GM18505 (cell line): ENCODE measurements around the gene CRYGB.

Experiments used
- ATAC-seq: cut with Tn5 transposase; IDR thresholded peaks from one replicate; pipeline ENCODE4 v1.9.1; 2021; ENCODE audit not compliant: unreplicated experiment
- POLR2A ChIP-seq: IDR thresholded peaks from 4 replicates; pipeline ENCODE4 v1.6.1; 2011; ENCODE audit warnings: borderline replicate concordance; ENCODE audit not compliant: insufficient read depth, insufficient read length; ENCODE audit errors: extremely low read depth

The CRYGB gene

GRCh38 chr2:208175069-208175839 is 29.3 kb upstream of the CRYGB start:
- peak; percentile 96 for ATAC-seq
- no peak for TF ChIP-seq POLR2A

DNA sequence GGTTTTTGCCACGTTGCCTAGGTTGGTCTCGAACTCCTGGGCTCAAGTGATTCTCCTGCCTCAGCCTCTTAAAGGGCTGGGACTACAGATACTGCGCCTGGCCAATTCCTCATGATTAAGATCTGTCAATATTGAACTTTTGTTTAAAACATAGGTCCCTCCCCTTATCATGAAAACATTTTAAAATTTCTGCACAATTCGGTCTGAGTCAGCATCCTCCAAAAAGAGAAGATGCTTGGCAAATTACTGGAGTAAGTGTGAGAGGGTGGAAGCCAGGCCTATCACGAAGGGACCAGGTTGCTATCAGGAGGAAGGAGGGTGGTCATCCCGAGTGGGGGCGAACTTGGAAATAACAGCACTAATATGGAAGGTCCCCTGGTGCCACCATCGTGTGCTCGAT is 28.2 kb upstream of the CRYGB start:
- ATAC-seq = no peak

DNA sequence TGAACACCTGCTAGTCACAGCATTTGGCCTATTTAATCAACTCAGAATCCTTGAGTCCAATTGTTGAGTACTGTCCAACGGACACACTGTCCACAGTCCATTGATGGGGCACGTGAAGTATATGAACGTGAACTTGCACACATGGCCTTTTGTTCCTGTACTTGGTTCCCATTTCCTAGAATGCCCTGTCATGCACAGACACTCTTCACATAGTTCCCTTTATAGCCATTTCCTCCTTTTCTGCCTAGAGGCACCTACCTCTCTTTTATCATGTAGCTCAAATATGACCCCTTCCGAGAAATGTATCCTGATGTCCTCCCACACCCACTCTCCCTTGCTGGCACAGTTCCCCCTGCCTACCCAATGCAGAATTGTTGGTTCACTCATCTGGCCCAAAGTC is 26.2 kb upstream of the CRYGB start:
- no peak for TF ChIP-seq POLR2A
- ATAC-seq = no peak

More for the DNA sequence above, 28.2 kb upstream of the CRYGB start:
- TF ChIP-seq POLR2A = no peak

- no peak for TF ChIP-seq POLR2A
- no peak for ATAC-seq
These were observed 19.2 kb upstream of the CRYGB start for GRCh38 chr2:208164951-208165755.

DNA sequence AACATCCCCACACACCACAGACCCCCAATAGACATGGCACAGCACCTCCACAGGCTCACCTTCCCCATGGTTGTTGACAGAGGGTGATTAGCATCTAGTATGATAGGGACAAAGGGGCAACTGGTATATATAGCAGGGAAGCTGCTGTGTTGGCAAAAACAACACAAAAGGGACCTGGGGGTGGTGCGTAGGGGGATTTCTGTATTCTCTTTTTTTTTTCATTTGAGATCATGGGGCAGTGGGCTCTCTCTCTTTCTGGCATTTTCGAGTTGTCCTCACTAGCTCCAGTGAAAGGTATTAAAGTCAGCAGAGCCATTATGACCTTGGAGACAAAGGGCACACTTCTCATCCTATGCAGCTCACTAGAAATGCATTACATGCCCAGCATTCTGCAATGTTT is 17.5 kb upstream of the CRYGB start, which contains the start of gene CRYGA:
TSS of gene CRYGA (minus strand) at position 101 of the 400 bp plus-strand sequence. CDS start at position 68, 33 bp downstream.
- ATAC-seq = no peak
- no peak for TF ChIP-seq POLR2A

DNA sequence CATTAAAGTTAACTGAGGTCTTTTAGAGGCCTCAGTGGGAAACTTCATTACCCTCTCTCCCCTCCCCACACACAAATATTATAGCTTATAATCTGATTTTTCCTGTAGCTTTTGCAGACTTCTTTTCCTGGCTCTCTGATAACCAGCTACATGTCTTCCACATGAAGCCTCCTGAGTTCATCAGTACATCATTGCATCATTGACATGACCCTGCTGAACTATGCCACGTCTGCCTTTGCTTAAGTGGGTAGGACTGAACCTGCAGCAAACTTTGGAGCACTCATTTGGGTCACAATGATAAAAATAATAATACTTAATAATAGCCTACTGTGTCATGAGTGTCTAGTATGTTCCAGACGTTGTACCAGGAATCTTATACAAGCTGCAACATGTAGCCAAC is 10.5 kb upstream of the CRYGB start:
- ATAC-seq = no peak
- no peak for TF ChIP-seq POLR2A

- no peak for TF ChIP-seq POLR2A
- ATAC-seq = no peak
These were observed 7.2 kb upstream of the CRYGB start for GRCh38 chr2:208153156-208153555.

DNA sequence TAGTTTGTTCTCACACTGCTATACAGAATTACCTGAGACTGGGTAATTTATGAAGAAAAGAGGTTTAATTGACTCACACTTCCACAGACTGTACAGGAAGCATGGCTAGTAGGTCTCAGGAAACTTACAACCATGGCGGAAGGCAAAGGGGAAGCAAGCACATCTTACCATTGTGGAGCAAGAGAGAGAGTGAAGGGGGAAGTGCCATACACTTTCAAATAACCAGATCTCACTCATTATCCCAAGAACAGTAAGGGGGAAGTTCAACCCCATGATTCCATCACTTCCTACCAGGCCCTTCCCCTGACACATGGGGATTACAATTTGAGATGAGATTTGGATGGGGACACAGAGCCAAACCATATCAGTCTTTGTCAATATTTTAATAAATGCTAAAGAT is 5.0 kb upstream of the CRYGB start:
- no peak for TF ChIP-seq POLR2A
- no peak for ATAC-seq

DNA sequence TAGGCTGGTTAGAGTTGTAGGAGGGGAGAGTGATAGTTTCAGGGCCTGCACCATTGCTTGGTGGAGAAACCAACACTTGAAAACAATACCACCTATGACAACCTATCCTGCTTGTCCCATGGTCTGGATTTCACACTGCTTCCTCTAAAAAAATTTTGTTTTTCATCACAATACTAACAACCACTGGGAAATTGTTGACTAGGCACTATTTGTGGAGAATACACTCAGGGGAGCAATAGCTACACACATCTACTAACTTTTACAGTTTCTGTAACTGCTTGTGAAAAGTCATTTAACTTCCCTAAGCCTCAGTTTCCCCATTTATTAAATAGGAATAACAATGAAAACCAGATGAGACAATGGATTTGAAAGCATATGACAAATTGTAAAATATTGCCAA is 4.1 kb upstream of the CRYGB start:
- no peak for ATAC-seq
- TF ChIP-seq POLR2A = no peak

- no peak for ATAC-seq
- TF ChIP-seq POLR2A = no peak
These were observed 2.8 kb upstream of the CRYGB start for GRCh38 chr2:208148803-208149202.

GRCh38 chr2:208147759-208148158 is 1.8 kb upstream of the CRYGB start:
- no peak for ATAC-seq
- no peak for TF ChIP-seq POLR2A

- ATAC-seq = no peak
- no peak for TF ChIP-seq POLR2A
These were observed 1.1 kb upstream of the CRYGB start for GRCh38 chr2:208147008-208147407.

GRCh38 chr2:208142925-208143799 is 2.8 kb downstream of the CRYGB start:
- TF ChIP-seq POLR2A = no peak
- no peak for ATAC-seq
